SK-N-MC (cell line): ENCODE results near the gene NRROS.

Source experiments
- EZH2 ChIP-seq: fragments of 200-600 bp; sonication (generic); IDR thresholded peaks from one replicate; pipeline ENCODE4 v1.6.1; 2017; ENCODE audit warnings: antibody characterized with exemption
- FOXP2 ChIP-seq: optimal IDR thresholded peaks from 2 replicates; pipeline ENCODE3; 2011; ENCODE audit warnings: mild to moderate bottlenecking, moderate library complexity; ENCODE audit not compliant: insufficient read depth; ENCODE audit errors: extremely low read length, control extremely low read depth
- POLR2AphosphoS5 ChIP-seq: IDR thresholded peaks from 2 replicates; pipeline ENCODE4 v1.6.1; 2012; ENCODE audit warnings: mild to moderate bottlenecking, low read depth, low read length, borderline replicate concordance

GRCh38 chr3:196677931-196678330 is 38.4 kb downstream of the NRROS start:
- TF ChIP-seq POLR2AphosphoS5 (no peak), EZH2 (no peak), FOXP2 (no peak)
